ENCODE measurements around the gene CCL3.
"Not testable (repeated sequence)": the region's sequence is repeated elsewhere in the genome, so short reads cannot be mapped to it uniquely, and the experiment has no call there.

The CCL3 gene

DNA sequence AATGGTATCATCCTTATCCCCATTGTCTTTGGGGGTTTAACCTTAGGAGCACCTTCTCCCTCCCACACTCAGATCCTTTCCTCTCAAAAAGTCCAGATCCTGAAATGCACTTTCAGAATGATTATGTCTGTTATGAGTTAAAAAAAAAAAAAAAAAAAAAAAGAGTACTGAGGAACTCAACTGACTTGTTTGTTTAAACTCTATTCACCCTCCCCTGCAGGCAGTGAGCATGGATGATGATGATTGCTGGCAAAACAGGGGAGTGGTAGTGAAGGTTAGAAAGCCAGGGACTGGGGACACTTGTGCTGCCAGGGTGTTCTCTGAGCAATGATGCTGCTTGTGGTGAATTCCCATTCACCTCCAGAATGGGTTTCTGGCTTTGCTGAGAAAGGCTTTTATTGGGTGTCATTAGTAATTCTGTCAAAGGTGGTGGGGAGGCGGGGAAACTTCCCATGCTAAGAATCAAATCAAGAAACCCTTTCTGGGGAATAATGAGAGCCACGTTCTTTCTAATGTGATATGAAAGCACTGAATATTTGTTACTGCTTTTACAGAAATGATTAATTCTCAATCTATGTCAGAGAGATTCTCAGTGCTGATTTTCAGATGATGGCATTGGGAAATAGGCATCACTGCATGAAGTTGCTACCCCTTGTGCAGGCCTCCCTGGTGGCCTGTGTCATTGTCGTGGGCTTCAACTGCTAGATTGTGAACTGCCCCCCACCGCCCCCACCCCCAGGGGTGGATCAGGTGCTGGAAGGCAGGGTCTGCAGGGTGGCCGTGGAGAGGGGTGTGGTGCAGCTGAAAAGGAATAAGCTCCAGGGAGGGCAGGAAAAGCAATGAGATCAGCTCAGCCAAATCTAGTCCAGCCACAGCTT is 27.8 kb upstream of the CCL3 start:
- H3K27ac ChIP-seq, result no peak overlapping the region
- H3K4me3 ChIP-seq, result no peak overlapping the region

DNA sequence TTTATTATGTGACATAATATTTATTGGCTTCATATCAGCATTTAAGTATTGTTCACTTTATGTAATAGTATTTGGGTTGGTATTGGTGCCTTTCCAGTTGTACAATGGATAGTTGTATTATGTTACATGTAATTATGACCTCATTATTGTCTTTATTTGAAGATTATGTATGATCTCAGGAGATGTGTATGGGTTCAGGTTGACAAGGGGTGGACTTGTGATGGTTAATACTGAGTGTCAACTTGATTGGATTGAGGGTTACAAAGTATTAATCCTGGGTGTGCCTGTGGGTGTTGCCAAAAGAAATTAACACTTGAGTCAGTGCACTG is 25.7 kb upstream of the CCL3 start:
- not testable (repeated sequence) for H3K4me3 ChIP-seq, H3K27ac ChIP-seq

DNA sequence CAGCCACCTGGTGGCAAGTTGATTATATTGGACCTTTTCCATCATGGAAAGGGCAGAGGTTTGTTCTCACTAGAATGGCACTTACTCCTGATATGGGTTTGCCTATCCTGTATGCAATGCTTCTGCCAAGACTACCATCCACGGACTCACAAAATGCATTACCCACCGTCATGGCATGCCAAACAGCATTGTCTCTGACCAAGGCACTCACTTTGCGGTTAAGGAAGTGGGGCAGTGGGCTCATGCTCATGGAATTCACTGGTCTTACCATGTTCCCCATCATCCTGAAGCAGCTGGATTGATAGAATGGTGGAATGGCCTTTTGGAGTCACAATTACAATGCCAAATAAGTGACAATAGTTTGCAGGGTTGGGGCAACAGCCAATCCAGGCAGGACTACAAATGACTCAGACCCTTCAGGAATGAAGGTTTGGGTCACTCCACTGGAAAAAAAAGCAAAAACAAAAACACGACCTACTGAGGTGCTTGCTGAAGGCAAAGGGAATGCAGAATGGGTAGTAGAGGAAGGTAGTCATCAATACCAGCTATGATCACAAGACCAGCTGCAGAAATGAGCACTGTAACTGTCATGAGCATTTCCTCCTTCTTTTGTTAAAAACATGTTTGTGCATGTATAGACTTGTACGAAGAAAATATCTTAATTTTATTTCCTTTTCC is 25.2 kb upstream of the CCL3 start:
- not testable (repeated sequence) for H3K27ac ChIP-seq, H3K4me3 ChIP-seq

DNA sequence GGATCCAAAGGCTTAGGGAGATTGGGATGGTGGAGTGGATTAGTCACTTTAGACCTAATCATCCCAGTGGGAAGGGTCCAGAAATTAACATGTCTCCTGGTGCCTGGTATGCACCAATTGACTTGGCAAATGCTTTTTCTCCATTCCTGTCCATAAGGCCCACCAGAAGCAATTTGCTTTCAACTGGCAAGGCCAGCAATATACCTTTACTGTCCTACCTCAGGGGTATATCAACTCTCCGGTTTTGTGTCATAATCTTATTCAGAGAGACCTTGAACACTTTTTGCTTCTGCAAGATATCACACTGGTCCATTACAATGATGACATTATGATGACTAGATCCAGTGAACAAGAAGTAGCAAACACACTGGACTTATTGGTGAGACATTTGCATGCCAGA is 23.2 kb upstream of the CCL3 start:
- not testable (repeated sequence) for H3K4me3 ChIP-seq, H3K27ac ChIP-seq

DNA sequence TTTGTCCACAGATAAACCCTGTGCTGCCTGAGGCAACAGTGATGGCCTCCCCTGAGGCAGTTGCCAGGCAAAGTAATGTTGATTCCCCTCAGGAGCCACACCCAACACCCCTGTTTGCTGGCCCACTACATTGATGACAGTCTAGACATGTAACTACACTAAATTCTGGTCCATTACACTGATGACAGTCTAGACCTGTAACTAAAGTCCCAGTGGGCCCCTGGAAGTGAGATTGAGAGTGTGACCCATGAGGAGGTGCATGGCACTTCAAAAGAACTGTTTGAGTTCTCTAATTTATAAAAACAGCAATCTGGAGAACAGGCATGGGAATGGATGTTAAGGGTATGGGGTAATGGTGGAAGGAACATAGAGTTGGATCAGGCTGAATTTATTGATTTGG is 22.6 kb upstream of the CCL3 start:
- no peak overlapping the region for H3K4me3 ChIP-seq
- no peak overlapping the region for H3K27ac ChIP-seq

DNA sequence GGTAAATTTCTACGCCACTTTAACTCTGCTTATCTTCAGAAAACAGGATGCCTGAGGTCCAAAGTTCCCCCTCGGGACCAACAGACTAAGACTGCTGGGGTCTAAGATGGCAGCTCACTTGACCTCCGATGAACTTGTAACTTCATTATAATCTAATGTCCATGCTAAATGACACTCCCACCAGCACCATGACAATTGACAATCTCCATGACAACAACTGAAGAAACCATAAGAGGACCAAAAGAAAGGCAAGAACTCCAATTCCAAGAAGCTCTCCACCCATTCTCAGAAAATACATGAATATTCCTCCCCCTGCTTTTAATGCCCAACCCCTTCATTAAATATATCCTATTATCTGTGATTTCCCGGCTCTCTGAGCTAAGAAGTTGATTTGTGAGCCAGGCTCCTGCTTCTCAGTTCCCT is 21.1 kb upstream of the CCL3 start:
- no peak overlapping the region for H3K27ac ChIP-seq
- H3K4me3 ChIP-seq, result no peak overlapping the region

DNA sequence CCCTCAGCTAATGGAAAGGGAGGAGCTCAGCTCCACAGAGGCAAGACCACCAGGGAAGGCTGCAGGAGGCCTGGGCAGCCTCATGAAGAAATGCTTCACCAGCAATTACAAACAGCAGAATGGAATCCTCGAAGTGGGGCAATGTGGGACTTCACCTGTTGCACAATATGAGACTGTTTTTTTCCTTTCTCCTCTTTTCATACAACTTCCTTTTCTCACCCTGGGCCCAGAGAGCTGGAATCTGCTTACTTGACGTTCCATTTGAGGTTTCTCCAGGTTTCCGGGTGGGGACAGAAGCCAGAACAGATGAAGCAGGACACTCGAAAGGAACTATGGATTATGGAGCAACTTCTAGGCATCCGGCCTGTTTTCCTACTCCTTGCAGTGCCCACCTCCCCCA is 18.3 kb upstream of the CCL3 start:
- not testable (repeated sequence) for H3K4me3 ChIP-seq
- peak overlapping the region in 3 of 21 experiments; percentile 41 to 80 (median 42) for H3K27ac ChIP-seq

DNA sequence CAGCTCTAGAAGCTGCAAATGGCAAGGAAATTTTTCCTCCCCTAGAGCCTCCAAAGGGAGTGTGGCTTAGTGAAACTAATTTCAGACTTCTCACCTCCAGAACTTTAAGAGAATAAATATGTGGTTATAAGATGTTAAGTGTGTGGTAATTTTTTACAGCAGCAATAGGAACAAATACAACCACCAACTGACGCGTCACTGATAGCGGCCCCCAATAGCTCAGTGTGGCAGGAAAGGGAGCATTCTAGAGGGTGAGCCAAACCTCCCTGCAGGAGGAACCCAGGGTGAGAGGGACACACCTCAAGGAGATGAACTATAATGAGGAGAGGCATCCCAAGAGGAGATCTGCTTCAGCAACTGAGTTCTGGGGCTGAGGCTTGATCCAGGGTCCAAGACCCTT is 17.7 kb upstream of the CCL3 start:
- Histone ChIP-seq H3K27ac (peak overlapping the region in 4 of 21 experiments; percentile 27 to 80 (median 42)), H3K4me3 (no peak overlapping the region)

DNA sequence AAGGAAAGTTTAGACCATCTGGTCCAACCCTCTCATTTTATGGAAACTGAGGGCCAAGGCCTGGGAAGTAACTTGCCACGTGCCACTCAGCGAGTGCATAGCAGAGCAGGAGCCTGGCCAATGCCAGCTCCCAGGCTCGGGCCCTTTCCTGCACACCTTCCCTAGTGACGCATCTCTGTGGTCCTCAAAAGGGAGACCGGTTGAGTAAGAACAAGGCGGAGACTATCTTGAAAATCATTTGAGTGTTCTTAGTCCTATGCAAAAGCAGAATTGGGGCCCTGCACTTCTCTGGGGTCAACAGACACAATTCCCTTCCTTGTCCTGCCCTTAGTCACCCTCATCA is 16.5 kb upstream of the CCL3 start:
- Histone ChIP-seq H3K27ac (peak overlapping the region in 3 of 21 experiments; percentile 33 to 80 (median 41)), H3K4me3 (no peak overlapping the region)

DNA sequence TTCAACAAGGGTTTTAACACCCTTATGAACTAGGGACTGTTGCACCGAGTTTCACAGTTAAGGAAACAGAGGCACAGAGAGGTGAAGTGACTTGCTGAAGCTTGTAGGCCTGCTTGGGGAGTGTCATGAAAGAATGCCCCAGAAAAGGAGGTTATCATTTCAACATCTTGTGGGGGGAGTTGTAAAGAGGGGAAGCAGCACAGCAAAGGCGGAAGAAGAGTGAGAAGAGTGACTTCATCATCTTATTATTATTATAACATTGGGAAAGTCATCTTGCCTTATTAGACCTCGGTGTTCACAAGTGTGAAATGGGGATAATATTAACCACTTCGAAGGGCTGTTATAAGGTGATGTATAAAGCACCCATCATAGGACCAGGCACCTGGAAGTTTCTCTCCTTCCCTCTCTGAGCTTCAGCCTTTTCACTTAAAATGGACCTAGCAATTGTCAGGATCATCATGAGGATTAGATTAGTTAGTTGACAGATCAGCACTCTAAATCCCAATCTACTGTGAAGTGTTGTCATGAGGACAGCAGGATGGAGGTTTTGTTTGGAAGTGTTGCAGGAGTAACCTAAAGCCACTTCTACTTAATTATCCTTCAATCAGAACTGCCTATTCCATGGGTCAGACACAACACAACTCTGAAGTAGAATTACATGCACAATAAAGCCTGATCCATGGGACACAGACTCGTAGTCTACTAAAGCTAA is 16.0 kb upstream of the CCL3 start:
- Histone ChIP-seq H3K4me3 (no peak overlapping the region), H3K27ac (peak overlapping the region in 3 of 21 experiments; percentile 10 to 78 (median 33))

DNA sequence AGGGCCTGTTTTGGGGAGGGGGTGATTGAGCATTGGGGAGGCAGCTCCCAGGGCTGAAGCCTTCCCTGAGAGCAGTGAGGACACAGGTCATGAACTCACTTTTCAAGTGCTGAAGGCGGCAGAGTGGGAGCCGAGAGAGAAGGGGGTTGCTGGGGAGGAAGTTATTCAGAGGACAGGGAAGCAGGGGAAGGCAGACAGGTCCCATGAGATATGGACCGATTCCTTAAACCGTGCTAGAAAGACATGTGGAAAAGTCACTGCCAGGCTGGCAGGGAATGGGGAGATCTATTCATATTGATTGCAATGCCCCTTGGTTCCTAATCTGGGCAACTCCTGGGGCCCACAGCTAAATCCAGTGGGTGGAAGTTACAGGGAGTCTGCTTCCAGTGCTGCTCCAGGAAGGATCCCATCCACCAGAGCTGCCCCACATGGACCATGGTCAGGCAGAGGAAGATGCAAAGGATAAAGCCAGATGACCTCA is 14.8 kb upstream of the CCL3 start:
- Histone ChIP-seq H3K27ac (peak overlapping the region in 6 of 21 experiments; percentile 4 to 78 (median 54)), H3K4me3 (no peak overlapping the region)

DNA sequence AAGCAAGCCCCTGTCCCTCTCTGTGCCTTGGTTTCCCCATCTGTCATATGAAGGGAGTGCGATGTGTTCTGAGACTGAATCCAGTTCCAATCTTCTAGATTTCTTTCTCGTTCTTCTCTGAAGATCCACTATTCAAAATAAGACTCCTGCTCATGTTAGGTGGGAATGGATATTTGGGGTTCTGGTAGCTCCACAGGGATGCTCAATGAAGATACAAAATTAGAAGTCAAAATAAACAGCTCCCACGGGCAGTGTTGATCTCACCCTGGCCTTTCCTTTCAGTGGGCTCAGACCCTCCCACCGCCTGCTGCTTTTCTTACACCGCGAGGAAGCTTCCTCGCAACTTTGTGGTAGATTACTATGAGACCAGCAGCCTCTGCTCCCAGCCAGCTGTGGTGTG is 14.3 kb upstream of the CCL3 start:
- not testable (repeated sequence) for H3K4me3 ChIP-seq
- H3K27ac ChIP-seq, result peak overlapping the region in 6 of 21 experiments; percentile 4 to 78 (median 54)

DNA sequence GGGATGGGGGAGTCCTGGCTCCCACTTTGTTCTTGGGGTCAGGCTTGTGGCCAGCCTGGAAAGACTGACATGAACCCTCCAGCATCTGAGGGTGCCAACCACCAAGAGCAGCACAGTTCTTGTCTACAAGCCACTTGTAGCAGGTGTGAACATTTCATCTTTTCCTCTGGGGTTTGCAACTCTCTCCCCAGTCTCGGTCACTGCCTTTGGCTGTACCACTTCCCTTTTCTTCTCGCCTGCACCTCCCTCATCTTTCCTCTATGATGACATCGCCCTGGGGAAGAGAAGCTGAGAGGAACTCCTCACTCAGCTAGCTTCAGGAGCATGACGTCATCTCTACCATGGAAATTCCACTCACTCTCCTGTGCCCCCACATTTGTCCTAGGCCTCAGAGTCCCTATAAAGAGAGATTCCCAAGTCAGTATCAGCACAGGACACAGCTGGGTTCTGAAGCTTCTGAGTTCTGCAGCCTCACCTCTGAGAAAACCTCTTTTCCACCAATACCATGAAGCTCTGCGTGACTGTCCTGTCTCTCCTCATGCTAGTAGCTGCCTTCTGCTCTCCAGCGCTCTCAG is 13.5 kb upstream of the CCL3 start, which contains the start of gene CCL4:
Gene CCL4 (plus strand): TSS at position 427 of the 575 bp plus-strand sequence. CDS start 79 bp downstream, at position 506.
- H3K27ac ChIP-seq, result peak within 1 kb of the TSS in 6 of 21 experiments; percentile 4 to 78 (median 54)
- H3K4me3 ChIP-seq, result peak within 1 kb of the TSS in 1 of 7 experiments; percentile 10

DNA sequence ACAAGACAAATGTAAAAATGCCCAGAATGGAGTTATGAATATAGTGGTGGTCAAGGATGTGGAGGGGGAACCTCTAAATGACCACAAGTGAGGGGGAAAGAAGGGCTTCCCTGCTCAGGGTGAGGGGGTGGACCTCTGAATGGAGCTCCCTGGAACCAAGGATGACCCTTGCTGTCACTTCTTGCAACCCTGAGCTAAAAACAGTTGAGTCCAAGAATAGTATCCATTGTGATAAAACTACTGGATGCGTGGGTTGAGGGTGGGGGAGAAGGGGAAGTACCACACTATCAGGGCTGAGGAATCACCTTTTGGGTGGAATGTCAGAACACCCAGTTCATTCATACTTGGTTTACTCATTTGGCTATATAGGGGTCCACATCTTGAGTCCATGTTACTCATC is 9.1 kb upstream of the CCL3 start:
- H3K27ac ChIP-seq, H3K4me3 ChIP-seq: not testable (repeated sequence)

DNA sequence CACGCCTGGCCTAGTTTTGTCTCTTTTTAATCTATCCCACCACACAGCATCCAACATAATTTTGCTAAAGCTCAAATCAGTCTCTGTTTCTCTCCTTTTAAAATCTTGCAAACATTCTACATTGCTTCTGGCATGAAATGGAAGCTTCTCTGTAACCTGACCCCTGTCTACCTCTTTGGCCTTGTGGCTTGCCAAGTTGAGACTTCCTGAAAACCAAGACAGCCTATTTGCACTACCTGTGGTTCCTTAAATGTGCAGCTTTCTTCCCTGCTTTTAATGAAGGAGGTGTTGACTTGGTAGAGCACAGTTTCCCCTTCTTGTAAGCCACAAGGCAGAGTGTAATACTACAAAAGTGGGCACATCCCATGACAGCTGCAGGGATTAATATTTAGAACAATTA is 6.0 kb upstream of the CCL3 start:
- Histone ChIP-seq H3K27ac (no peak overlapping the region), H3K4me3 (no peak overlapping the region)

DNA sequence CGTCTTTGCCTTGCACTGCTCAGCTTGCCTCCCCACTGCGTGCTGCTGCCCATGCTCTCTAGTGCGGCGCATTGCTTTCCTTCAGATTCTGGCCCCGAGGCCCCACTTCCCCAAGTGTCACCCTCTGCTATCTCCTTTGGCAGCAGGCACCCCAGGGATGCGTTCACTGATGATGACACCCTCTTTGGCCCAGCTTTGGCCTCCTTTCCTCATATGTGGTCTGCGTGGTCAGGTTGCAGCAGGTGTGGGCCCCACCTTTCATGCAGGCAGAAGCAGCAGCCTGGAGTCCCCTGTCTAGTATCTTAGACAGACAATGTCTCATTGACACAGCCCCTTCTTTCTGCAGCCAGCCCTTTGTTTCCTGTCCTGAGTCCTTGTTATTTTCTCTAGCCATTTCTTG is 4.8 kb upstream of the CCL3 start:
- Histone ChIP-seq H3K27ac (no peak overlapping the region), H3K4me3 (no peak overlapping the region)

DNA sequence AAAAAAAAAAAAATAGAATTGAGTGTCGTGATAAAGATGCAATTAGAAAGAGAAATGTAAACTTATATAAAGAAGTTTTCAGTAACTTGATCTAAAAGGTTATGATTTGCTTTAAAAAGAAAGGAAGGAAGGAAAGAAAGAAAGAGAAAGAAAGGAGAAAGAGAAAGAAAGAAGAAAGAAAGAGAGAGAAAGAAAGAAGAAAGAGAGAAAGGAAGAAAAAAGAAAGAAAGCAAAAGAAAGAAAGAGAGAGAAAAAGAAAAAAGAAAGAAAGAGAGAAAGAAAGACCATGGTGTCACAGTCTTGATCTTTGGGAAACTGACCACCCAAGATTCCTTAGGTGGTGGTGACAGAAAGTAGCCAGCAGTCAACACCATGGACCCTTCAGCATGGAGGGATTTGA is 4.3 kb upstream of the CCL3 start:
- no peak overlapping the region for H3K27ac ChIP-seq
- H3K4me3 ChIP-seq, result no peak overlapping the region

DNA sequence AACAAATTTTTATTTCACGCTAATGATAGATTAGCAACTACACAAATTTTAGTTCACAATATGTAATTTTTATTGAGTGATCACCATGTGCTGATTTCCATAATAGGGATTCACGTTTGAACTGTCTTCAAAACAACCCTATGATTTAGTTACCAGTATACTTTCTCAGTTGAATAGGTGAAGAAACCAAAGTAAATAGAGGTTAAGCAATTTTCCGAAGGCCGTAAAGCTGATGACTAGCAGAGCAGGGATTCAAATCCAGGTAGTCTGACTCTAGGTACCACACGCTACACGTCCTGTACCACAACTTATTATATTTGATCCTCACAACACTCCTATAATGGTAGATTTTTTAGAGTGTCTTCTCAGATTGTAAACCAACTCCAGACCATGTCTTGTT is 2.8 kb upstream of the CCL3 start:
- H3K27ac ChIP-seq, H3K4me3 ChIP-seq: not testable (repeated sequence)

DNA sequence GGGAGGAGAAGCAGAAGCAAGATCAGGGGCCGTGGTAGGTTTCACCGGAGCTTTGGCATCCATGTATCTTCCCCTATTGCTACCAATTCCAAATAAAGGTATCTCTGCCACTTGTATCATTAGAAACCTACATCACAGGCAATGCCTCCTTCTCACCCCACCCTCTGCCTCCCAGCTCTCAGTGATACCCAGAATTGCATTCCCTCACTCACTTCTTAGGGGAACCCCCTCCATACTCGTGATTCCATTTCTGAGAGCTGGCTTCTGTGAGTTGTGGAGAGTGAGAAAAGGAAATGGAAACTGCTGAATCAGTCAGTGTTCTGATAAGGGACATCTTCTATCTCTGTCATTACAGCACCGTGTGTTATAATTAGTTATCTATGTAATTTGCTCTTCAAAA is 2.3 kb upstream of the CCL3 start:
- H3K27ac ChIP-seq, result no peak overlapping the region
- no peak overlapping the region for H3K4me3 ChIP-seq

DNA sequence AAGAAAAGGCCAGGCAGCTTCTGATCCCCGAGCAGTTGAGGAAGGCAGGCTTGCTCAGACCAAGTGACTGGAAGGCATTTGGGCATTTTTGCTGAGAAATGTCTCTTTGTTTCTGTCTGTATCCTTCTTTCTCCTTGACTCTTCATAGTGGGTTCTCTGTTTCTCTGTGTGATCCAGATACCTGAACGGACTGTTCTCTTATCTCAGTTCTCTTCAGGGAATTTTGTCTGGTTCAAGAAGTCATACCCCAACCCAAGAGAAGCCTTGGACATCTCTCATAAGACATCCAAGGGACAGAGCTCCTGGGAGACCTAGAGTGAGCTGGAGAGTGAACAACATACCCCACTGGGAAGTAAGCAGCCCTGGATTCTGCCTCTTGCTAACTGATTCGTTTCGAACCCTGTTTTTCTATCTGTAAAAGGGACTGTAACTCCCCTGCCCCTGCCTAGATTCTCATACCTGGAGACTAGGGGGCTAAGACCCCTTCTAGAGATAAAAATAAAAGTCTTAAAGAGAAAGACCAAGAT is 541 bp downstream of the CCL3 start:
- H3K27ac ChIP-seq, result peak overlapping the region in 7 of 21 experiments; percentile 21 to 73 (median 42)
- H3K4me3 ChIP-seq, result no peak overlapping the region

All from skin epidermis (tissue), 12 donors.